IMR-90 (cell line): ENCODE data around the gene ASTN2.

Experiments used
- BHLHE40 ChIP-seq: fragments of 150-350 bp; IDR thresholded peaks from 2 replicates; pipeline ENCODE4 v1.6.1; 2016; ENCODE audit warnings: mild to moderate bottlenecking, low read depth, low read length
- CEBPB ChIP-seq: IDR thresholded peaks from 2 replicates; pipeline ENCODE4 v1.6.1; 2012; ENCODE audit warnings: low read depth, low read length, improper control_type of control experiment
- CTCF ChIP-seq: conservative IDR thresholded peaks from 2 replicates; pipeline ENCODE4 v1.5.1; 2012; ENCODE audit warnings: mild to moderate bottlenecking, low read depth, low read length, improper control_type of control experiment
- FOS ChIP-seq: fragments of 150-350 bp; IDR thresholded peaks from 2 replicates; pipeline ENCODE4 v1.6.1; 2016; ENCODE audit warnings: low read depth, low read length
- MAFK ChIP-seq: IDR thresholded peaks from 2 replicates; pipeline ENCODE4 v1.6.1; 2012; ENCODE audit warnings: low read depth, low read length, improper control_type of control experiment
- MAZ ChIP-seq: IDR thresholded peaks from 2 replicates; pipeline ENCODE4 v1.6.1; 2012; ENCODE audit warnings: low read depth, mild to moderate bottlenecking, low read length, improper control_type of control experiment, moderate library complexity, borderline replicate concordance
- MXI1 ChIP-seq: IDR thresholded peaks from 2 replicates; pipeline ENCODE4 v1.6.1; 2012; ENCODE audit warnings: low read depth, mild to moderate bottlenecking, low read length, moderate library complexity, borderline replicate concordance
- POLR2A ChIP-seq: IDR thresholded peaks from 2 replicates; pipeline ENCODE4 v1.6.1; 2012; ENCODE audit warnings: mild to moderate bottlenecking, low read depth, low read length
- RAD21 ChIP-seq: IDR thresholded peaks from 2 replicates; pipeline ENCODE4 v1.6.1; 2012; ENCODE audit warnings: low read length, improper control_type of control experiment
- RFX5 ChIP-seq: IDR thresholded peaks from 2 replicates; pipeline ENCODE4 v1.8.0; 2012; ENCODE audit warnings: low read depth, mild to moderate bottlenecking, low read length, moderate library complexity
- SMC3 ChIP-seq: fragments of 150-350 bp; IDR thresholded peaks from 2 replicates; pipeline ENCODE4 v1.6.1; 2016; ENCODE audit warnings: low read depth, mild to moderate bottlenecking, antibody characterized with exemption, low read length, moderate library complexity
- USF2 ChIP-seq: fragments of 150-350 bp; IDR thresholded peaks from 2 replicates; pipeline ENCODE4 v1.6.1; 2017; ENCODE audit warnings: mild to moderate bottlenecking, antibody characterized with exemption, low read length, low read depth

DNA sequence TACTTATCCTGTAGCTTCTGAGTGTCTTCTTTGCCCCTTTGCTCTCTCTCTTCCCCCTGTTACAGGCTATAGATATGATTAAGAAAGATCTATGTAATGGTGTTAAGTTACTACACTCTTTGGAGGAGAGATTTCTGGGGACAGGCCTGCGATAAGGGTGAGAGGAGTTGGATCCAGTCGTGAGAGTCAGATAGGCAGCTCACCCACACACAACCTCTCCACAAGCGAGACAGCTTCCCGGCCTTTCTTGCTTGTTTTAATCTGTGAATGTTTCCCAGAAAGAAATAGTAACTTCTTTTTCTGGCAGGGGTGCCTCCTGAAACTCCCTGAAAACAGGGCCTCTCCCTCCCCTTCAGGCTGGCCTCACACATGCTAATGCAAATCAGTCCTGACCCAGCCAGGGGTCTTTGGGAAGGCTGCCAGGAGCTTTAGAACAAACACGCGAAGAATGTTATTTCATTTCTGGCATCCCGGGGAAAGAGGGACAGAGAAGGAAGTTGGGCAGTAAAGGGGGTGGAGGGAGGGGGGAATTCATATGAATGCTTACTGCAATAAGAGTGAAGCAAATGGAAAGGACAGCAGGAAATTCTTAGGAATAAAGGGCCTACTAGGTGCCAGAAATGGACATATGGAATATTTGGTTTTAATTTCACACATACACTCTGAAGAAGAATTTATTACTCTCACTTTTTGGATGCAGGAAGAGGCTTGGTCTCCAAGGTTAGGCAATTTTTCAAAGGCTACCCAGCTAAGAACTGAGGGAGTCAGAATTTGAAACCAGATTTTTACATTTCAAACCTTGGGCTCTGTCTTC, 943.6 kb downstream of the ASTN2 start:
- TF ChIP-seq CTCF (no peak), SMC3 (no peak), POLR2A (no peak), FOS (no peak), USF2 (no peak), MAZ (no peak), MAFK (no peak), RFX5 (no peak), RAD21 (no peak), MXI1 (no peak), CEBPB (no peak), BHLHE40 (no peak)
